ENCODE data around the gene TMEM14A. TPM values are rescaled to one million over a fixed set of nuclear protein-coding genes. Genes with fewer than 3 reads are reported as not detected.

The TMEM14A gene
- polyA plus RNA-seq, 1 donor from 2014 or later, result 326 TPM

DNA sequence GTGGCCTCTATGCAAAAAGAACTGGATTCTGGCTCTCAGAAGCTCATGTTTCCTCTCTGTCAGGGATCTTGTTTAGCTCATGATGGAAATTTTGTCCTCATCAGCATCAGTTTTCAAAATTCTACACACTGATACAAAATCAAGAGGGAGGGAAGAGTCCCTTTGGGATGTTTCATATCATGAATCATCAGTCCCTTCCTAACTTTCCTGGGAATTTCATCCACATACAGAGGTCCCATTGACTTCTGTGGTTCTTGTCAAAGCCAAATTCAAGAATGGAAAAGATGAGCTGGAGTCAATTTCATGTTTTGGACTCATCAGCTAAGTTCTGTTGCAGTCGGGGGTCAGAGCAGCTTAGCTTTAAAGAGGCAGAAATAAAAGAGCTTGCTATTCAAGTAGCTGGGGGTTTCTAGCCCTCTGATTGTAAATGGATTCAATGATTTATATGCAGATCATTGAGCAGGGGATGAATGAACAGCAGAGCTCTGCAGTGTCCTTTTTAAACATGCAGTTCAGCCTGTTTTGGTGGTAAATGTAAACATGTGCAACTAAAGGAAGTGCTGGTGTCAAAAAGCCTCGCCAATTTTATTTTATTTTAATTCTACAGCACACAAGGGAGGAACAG lies 21.3 kb upstream of the TMEM14A start:
- H3K4me3 ChIP-seq (ENCODE audit: low read length), result no peak overlapping the region
- H3F3A ChIP-seq (ENCODE audit: insufficient read depth, low read length, poor library complexity, severe bottlenecking), result no peaks in the 10 kb centered on the region
- no peaks in the 10 kb centered on the region for H4K20me1 ChIP-seq (ENCODE audit: insufficient read depth)
- H2AFZ ChIP-seq (ENCODE audit: low read depth, low read length), result no peak overlapping the region
- no peaks in the 10 kb centered on the region for H3K36me3 ChIP-seq (ENCODE audit: insufficient read depth, low read length)
- H3K79me2 ChIP-seq (replicated peaks; ENCODE audit: insufficient read depth, low read length), result no peaks in the 10 kb centered on the region
- H3K9me2 ChIP-seq (ENCODE audit: insufficient read depth, low read length), result no peaks in the 10 kb centered on the region
- H3K4me2 ChIP-seq (ENCODE audit: low read length), result no peak overlapping the region
- H3K9ac ChIP-seq (ENCODE audit: low read length), result no peak overlapping the region
- TF ChIP-seq RAD21 (conservative IDR thresholded peaks at IDR 0.05), result no peak
- H3K9me3 ChIP-seq (ENCODE audit: low read length), result no peaks in the 10 kb centered on the region
- no peaks in the 10 kb centered on the region for H3K27me3 ChIP-seq (ENCODE audit: insufficient read depth, low read depth, low read length)
- no peak overlapping the region for H3K27ac ChIP-seq (ENCODE audit: low read length)

DNA sequence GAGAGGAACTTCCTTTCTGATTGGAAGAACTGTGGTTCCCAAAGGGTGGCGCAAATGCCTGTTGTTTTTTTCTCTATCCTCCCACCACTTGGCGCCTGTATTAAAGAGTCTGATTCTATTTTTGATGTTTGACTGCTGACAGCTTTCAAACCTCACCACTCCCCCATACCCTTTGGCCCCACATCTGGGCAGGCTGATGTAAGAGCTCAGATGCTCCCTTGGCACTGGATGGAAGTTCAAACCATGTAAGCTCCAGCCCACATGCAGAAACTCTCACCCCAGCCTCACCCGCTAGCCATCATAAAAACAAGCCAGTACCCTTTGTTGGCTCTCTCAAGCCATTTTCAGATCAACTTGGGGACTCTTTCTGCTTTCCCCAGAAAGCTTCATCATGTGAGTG lies 20.0 kb upstream of the TMEM14A start:
- H3F3A ChIP-seq (ENCODE audit: insufficient read depth, low read length, poor library complexity, severe bottlenecking), result no peaks in the 10 kb centered on the region
- H2AFZ ChIP-seq (ENCODE audit: low read depth, low read length), result no peak overlapping the region
- no peak overlapping the region for H3K27ac ChIP-seq (ENCODE audit: low read length)
- H4K20me1 ChIP-seq (ENCODE audit: insufficient read depth), result no peaks in the 10 kb centered on the region
- no peak overlapping the region for H3K4me3 ChIP-seq (ENCODE audit: low read length)
- no peaks in the 10 kb centered on the region for H3K79me2 ChIP-seq (replicated peaks; ENCODE audit: insufficient read depth, low read length)
- no peaks in the 10 kb centered on the region for H3K27me3 ChIP-seq (ENCODE audit: insufficient read depth, low read depth, low read length)
- H3K9me2 ChIP-seq (ENCODE audit: insufficient read depth, low read length), result no peaks in the 10 kb centered on the region
- TF ChIP-seq, protein P1, sequence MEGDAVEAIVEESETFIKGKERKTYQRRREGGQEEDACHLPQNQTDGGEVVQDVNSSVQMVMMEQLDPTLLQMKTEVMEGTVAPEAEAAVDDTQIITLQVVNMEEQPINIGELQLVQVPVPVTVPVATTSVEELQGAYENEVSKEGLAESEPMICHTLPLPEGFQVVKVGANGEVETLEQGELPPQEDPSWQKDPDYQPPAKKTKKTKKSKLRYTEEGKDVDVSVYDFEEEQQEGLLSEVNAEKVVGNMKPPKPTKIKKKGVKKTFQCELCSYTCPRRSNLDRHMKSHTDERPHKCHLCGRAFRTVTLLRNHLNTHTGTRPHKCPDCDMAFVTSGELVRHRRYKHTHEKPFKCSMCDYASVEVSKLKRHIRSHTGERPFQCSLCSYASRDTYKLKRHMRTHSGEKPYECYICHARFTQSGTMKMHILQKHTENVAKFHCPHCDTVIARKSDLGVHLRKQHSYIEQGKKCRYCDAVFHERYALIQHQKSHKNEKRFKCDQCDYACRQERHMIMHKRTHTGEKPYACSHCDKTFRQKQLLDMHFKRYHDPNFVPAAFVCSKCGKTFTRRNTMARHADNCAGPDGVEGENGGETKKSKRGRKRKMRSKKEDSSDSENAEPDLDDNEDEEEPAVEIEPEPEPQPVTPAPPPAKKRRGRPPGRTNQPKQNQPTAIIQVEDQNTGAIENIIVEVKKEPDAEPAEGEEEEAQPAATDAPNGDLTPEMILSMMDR (IDR thresholded peaks at IDR 0.05; ENCODE audit: poor library complexity, severe bottlenecking), result no peak
- TF ChIP-seq EP300 (conservative IDR thresholded peaks at IDR 0.05; ENCODE audit: poor library complexity, severe bottlenecking) (no peak), EZH2 (IDR thresholded peaks at IDR 0.05; ENCODE audit: borderline replicate concordance, insufficient read depth, low read length, poor library complexity, severe bottlenecking) (no peak), SMC3 (conservative IDR thresholded peaks at IDR 0.05; ENCODE audit: poor library complexity) (no peak), RAD21 (conservative IDR thresholded peaks at IDR 0.05) (no peak), TAF1 (IDR thresholded peaks at IDR 0.05; ENCODE audit: low read depth) (no peak), MXI1 (conservative IDR thresholded peaks at IDR 0.05; ENCODE audit: poor library complexity, severe bottlenecking) (no peak), POLR2AphosphoS5 (IDR thresholded peaks at IDR 0.05) (no peak)
- TF ChIP-seq, protein P2, sequence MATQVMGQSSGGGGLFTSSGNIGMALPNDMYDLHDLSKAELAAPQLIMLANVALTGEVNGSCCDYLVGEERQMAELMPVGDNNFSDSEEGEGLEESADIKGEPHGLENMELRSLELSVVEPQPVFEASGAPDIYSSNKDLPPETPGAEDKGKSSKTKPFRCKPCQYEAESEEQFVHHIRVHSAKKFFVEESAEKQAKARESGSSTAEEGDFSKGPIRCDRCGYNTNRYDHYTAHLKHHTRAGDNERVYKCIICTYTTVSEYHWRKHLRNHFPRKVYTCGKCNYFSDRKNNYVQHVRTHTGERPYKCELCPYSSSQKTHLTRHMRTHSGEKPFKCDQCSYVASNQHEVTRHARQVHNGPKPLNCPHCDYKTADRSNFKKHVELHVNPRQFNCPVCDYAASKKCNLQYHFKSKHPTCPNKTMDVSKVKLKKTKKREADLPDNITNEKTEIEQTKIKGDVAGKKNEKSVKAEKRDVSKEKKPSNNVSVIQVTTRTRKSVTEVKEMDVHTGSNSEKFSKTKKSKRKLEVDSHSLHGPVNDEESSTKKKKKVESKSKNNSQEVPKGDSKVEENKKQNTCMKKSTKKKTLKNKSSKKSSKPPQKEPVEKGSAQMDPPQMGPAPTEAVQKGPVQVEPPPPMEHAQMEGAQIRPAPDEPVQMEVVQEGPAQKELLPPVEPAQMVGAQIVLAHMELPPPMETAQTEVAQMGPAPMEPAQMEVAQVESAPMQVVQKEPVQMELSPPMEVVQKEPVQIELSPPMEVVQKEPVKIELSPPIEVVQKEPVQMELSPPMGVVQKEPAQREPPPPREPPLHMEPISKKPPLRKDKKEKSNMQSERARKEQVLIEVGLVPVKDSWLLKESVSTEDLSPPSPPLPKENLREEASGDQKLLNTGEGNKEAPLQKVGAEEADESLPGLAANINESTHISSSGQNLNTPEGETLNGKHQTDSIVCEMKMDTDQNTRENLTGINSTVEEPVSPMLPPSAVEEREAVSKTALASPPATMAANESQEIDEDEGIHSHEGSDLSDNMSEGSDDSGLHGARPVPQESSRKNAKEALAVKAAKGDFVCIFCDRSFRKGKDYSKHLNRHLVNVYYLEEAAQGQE (IDR thresholded peaks at IDR 0.05; ENCODE audit: borderline replicate concordance), result no peak
- H3K9me3 ChIP-seq (ENCODE audit: low read length), result no peaks in the 10 kb centered on the region
- no peaks in the 10 kb centered on the region for H3K36me3 ChIP-seq (ENCODE audit: insufficient read depth, low read length)
- no peak overlapping the region for H3K9ac ChIP-seq (ENCODE audit: low read length)
- H3K4me2 ChIP-seq (ENCODE audit: low read length), result no peak overlapping the region

Measured in neural cell (in vitro differentiated cells).